Neural cell (in vitro differentiated cells): ENCODE results near the gene LCP2. TPM values are rescaled to one million over a fixed set of nuclear protein-coding genes. Genes with fewer than 3 reads are reported as not detected.

Experiments
- H2AFZ ChIP-seq: fragments of 200-600, 300-800 bp; sonication (generic), shearing (Covaris generic); 2 replicates; pipeline ENCODE4 v1.6.0; 2014; ENCODE audit warnings: low read depth, mild to moderate bottlenecking, antibody characterized with exemption, low read length, moderate library complexity
- H3F3A ChIP-seq: fragments of 200-600 bp; shearing (Covaris generic); 2 replicates; pipeline ENCODE4 v1.6.1; 2016; ENCODE audit warnings: mild to moderate bottlenecking, moderate library complexity, mixed read lengths, antibody characterized with exemption, low read length; ENCODE audit not compliant: insufficient read depth, poor library complexity, severe bottlenecking
- H3K27ac ChIP-seq: fragments of 200-600, 300-800 bp; sonication (generic), shearing (Covaris generic); 2 replicates; pipeline ENCODE4 v1.5.1; 2014; ENCODE audit warnings: mild to moderate bottlenecking, low read length, moderate library complexity
- H3K27me3 ChIP-seq: fragments of 300-800, 200-600 bp; sonication (generic), shearing (Covaris generic); 2 replicates; pipeline ENCODE4 v1.6.0; 2014; ENCODE audit warnings: mild to moderate bottlenecking, low read depth, low read length, moderate library complexity; ENCODE audit not compliant: insufficient read depth
- H3K36me3 ChIP-seq: fragments of 300-800, 200-600 bp; sonication (generic), shearing (Covaris generic); 2 replicates; pipeline ENCODE4 v1.5.1; 2014; ENCODE audit warnings: mild to moderate bottlenecking, antibody characterized with exemption, low read length, moderate library complexity; ENCODE audit not compliant: insufficient read depth
- H3K4me2 ChIP-seq: fragments of 300-800, 200-600 bp; sonication (generic), shearing (Covaris generic); 2 replicates; pipeline ENCODE4 v1.6.0; 2014; ENCODE audit warnings: mild to moderate bottlenecking, low read length
- H3K4me3 ChIP-seq: fragments of 300-800, 200-600 bp; sonication (generic), shearing (Covaris generic); 2 replicates; pipeline ENCODE4 v1.5.1; 2014; ENCODE audit warnings: mild to moderate bottlenecking, low read length, moderate library complexity
- H3K79me2 ChIP-seq: fragments of 200-600 bp; shearing (Covaris generic); replicated peaks from 2 replicates; pipeline ENCODE4 v1.6.0; 2014; ENCODE audit warnings: mild to moderate bottlenecking, low read length, moderate library complexity; ENCODE audit not compliant: insufficient read depth
- H3K9ac ChIP-seq: fragments of 300-800, 200-600 bp; sonication (generic), shearing (Covaris generic); 2 replicates; pipeline ENCODE4 v1.6.1; 2016; ENCODE audit warnings: mild to moderate bottlenecking, low read length, mixed read lengths
- H3K9me2 ChIP-seq: fragments of 200-600 bp; shearing (Covaris generic); 2 replicates; pipeline ENCODE4 v1.6.1; 2016; ENCODE audit warnings: mild to moderate bottlenecking, low read length, mixed read lengths; ENCODE audit not compliant: insufficient read depth
- H3K9me3 ChIP-seq: fragments of 200-600, 300-800 bp; sonication (generic), shearing (Covaris generic); 2 replicates; pipeline ENCODE4 v1.6.1; 2016; ENCODE audit warnings: mild to moderate bottlenecking, mixed run types, low read length, moderate library complexity, mixed read lengths
- H4K20me1 ChIP-seq: fragments of 200-600 bp; shearing (Covaris generic); 2 replicates; pipeline ENCODE4 v1.6.1; 2016; ENCODE audit warnings: mild to moderate bottlenecking, mixed run types; ENCODE audit not compliant: insufficient read depth
- EP300 ChIP-seq: fragments of 450-650 bp; conservative IDR thresholded peaks from 2 replicates; pipeline ENCODE4 v1.6.1; 2014; ENCODE audit warnings: antibody characterized with exemption, mild to moderate bottlenecking, moderate library complexity; ENCODE audit not compliant: poor library complexity, severe bottlenecking
- EZH2 ChIP-seq: fragments of 200-600, 300-800 bp; shearing (Covaris generic), sonication (generic); IDR thresholded peaks from 2 replicates; pipeline ENCODE4 v1.6.1; 2014; ENCODE audit warnings: antibody characterized with exemption, low read length, borderline replicate concordance, mild to moderate bottlenecking; ENCODE audit not compliant: insufficient read depth, poor library complexity, severe bottlenecking
- MXI1 ChIP-seq: fragments of 450-650 bp; conservative IDR thresholded peaks from 2 replicates; pipeline ENCODE4 v1.6.1; 2014; ENCODE audit warnings: antibody characterized with exemption, mild to moderate bottlenecking; ENCODE audit not compliant: poor library complexity, severe bottlenecking
- POLR2AphosphoS5 ChIP-seq: IDR thresholded peaks from 2 replicates; pipeline ENCODE4 v1.6.1; 2012
- RAD21 ChIP-seq: fragments of 450-650 bp; conservative IDR thresholded peaks from 2 replicates; pipeline ENCODE4 v1.6.1; 2014; ENCODE audit warnings: antibody characterized with exemption, mild to moderate bottlenecking, moderate library complexity
- SMC3 ChIP-seq: fragments of 450-650 bp; conservative IDR thresholded peaks from 2 replicates; pipeline ENCODE4 v1.6.1; 2014; ENCODE audit warnings: antibody characterized with exemption, mild to moderate bottlenecking, moderate library complexity; ENCODE audit not compliant: poor library complexity
- TAF1 ChIP-seq: IDR thresholded peaks from 2 replicates; pipeline ENCODE4 v1.6.1; 2012; ENCODE audit warnings: low read depth
- polyA plus RNA-seq: library from polyadenylated mRNA; depleted of rRNA; stranded (reverse); fragments of >200 nt; gene quantifications from 2 replicates; pipeline ENCODE4 v1.2.3, GENCODE V29; 2014
- TF ChIP-seq, protein P1 (sequence below): fragments of 450-650 bp; IDR thresholded peaks from 2 replicates; pipeline ENCODE4 v1.5.1; 2014; ENCODE audit warnings: antibody characterized with exemption, mild to moderate bottlenecking, moderate library complexity; ENCODE audit not compliant: poor library complexity, severe bottlenecking
- TF ChIP-seq, protein P2 (sequence below): IDR thresholded peaks from 2 replicates; pipeline ENCODE4 v1.6.1; 2012; ENCODE audit warnings: borderline replicate concordance

Gene LCP2
- polyA plus RNA-seq, 1 donor from 2014 or later: not detected

DNA sequence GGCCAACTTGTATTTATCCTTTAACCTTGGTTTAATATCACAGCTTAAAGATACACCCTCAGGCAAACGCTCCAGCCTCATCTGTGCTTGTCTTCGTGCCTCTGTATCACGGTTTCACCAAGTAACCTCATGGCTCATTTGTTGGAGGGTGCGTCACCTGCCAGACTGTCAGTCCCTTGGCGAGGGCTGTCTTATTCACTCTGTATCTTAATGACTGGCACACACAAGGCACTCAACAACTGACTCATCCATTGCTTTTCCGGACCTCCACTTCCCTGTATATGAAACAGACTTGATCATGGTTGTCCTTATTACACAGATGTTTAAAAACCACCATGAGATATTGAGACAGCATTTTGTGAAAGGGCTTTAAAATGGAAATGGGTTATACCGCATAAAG, 28.0 kb downstream of the LCP2 start:
- H3K79me2 ChIP-seq: no peaks in the 10 kb centered on the region
- no peaks in the 10 kb centered on the region for H3K9me2 ChIP-seq
- no peaks in the 10 kb centered on the region for H3K9me3 ChIP-seq
- H2AFZ ChIP-seq: no peak overlapping the region
- H3K4me3 ChIP-seq: no peak overlapping the region
- no peaks in the 10 kb centered on the region for H4K20me1 ChIP-seq
- H3F3A ChIP-seq: no peaks in the 10 kb centered on the region
- no peak overlapping the region for H3K27ac ChIP-seq
- no peak overlapping the region for H3K9ac ChIP-seq
- no peak for TF ChIP-seq EP300
- no peak for TF ChIP-seq POLR2AphosphoS5
- no peak for TF ChIP-seq SMC3
- TF ChIP-seq MXI1: no peak
- TF ChIP-seq TAF1: no peak
- TF ChIP-seq, protein P1, sequence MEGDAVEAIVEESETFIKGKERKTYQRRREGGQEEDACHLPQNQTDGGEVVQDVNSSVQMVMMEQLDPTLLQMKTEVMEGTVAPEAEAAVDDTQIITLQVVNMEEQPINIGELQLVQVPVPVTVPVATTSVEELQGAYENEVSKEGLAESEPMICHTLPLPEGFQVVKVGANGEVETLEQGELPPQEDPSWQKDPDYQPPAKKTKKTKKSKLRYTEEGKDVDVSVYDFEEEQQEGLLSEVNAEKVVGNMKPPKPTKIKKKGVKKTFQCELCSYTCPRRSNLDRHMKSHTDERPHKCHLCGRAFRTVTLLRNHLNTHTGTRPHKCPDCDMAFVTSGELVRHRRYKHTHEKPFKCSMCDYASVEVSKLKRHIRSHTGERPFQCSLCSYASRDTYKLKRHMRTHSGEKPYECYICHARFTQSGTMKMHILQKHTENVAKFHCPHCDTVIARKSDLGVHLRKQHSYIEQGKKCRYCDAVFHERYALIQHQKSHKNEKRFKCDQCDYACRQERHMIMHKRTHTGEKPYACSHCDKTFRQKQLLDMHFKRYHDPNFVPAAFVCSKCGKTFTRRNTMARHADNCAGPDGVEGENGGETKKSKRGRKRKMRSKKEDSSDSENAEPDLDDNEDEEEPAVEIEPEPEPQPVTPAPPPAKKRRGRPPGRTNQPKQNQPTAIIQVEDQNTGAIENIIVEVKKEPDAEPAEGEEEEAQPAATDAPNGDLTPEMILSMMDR: no peak
- TF ChIP-seq EZH2: no peak
- TF ChIP-seq RAD21: no peak
- TF ChIP-seq, protein P2, sequence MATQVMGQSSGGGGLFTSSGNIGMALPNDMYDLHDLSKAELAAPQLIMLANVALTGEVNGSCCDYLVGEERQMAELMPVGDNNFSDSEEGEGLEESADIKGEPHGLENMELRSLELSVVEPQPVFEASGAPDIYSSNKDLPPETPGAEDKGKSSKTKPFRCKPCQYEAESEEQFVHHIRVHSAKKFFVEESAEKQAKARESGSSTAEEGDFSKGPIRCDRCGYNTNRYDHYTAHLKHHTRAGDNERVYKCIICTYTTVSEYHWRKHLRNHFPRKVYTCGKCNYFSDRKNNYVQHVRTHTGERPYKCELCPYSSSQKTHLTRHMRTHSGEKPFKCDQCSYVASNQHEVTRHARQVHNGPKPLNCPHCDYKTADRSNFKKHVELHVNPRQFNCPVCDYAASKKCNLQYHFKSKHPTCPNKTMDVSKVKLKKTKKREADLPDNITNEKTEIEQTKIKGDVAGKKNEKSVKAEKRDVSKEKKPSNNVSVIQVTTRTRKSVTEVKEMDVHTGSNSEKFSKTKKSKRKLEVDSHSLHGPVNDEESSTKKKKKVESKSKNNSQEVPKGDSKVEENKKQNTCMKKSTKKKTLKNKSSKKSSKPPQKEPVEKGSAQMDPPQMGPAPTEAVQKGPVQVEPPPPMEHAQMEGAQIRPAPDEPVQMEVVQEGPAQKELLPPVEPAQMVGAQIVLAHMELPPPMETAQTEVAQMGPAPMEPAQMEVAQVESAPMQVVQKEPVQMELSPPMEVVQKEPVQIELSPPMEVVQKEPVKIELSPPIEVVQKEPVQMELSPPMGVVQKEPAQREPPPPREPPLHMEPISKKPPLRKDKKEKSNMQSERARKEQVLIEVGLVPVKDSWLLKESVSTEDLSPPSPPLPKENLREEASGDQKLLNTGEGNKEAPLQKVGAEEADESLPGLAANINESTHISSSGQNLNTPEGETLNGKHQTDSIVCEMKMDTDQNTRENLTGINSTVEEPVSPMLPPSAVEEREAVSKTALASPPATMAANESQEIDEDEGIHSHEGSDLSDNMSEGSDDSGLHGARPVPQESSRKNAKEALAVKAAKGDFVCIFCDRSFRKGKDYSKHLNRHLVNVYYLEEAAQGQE: no peak
- no peaks in the 10 kb centered on the region for H3K36me3 ChIP-seq
- no peak overlapping the region for H3K4me2 ChIP-seq
- no peaks in the 10 kb centered on the region for H3K27me3 ChIP-seq

DNA sequence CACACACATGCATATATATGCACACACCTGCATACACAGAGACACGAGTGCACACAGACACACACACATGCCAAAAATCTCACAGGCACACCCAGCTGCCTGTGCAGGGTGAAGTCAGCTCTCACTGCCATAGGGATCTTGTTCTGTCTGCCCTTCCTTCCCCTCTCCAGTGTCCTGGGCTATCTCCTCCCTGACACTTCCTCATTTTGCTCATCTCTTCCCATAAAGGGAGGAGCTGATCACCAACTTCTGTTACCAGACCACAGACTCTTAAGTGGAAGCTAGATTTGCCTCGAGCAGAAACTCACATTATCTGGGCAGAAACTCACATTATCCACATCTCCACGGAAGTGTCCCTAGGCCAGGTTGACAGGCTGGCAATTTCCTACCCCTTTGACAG, 28.7 kb downstream of the LCP2 start:
- no peak overlapping the region for H3K4me2 ChIP-seq
- no peak overlapping the region for H3K9ac ChIP-seq
- H3K27ac ChIP-seq: no peak overlapping the region
- H2AFZ ChIP-seq: no peak overlapping the region
- TF ChIP-seq SMC3 (no peak), EP300 (no peak), EZH2 (no peak), RAD21 (no peak), TAF1 (no peak), MXI1 (no peak), POLR2AphosphoS5 (no peak)
- TF ChIP-seq, protein P2: no peak
- TF ChIP-seq, protein P1: no peak
- no peaks in the 10 kb centered on the region for H3K9me3 ChIP-seq
- H3K9me2 ChIP-seq: no peaks in the 10 kb centered on the region
- H3K4me3 ChIP-seq: no peak overlapping the region
- no peaks in the 10 kb centered on the region for H3K36me3 ChIP-seq
- no peaks in the 10 kb centered on the region for H4K20me1 ChIP-seq
- H3K27me3 ChIP-seq: no peaks in the 10 kb centered on the region
- no peaks in the 10 kb centered on the region for H3K79me2 ChIP-seq
- H3F3A ChIP-seq: no peaks in the 10 kb centered on the region
